OCI-LY7 (cell line): ENCODE results near the gene MYO1B. TPM values are rescaled to one million over a fixed set of nuclear protein-coding genes. Genes with fewer than 3 reads are reported as not detected.

Source experiments
- BruUV-seq: library from RNA; stranded (reverse); fragments of 400-500 nt; replicated peaks from 2 replicates; lab custom pipeline; 2021; lab: Mats Ljungman, UMichigan
- CTCF ChIA-PET: fragments of 300-600 bp; sonication (Branson Sonifier 250); formaldehyde crosslinking; loops from one replicate; lab custom pipeline; 2022; ENCODE audit warnings: antibody characterized with exemption; ENCODE audit not compliant: unreplicated experiment; lab: Charles Lee
- POLR2A ChIA-PET: fragments of 300-600 bp; sonication (Branson Sonifier 250); formaldehyde crosslinking; loops from one replicate; lab custom pipeline; 2022; ENCODE audit warnings: antibody characterized with exemption; lab: Charles Lee
- DNase-seq: peaks from one replicate; pipeline ENCODE4 v3.0.0-alpha.2; 2015; ENCODE audit warnings: low spot score
- H2AFZ ChIP-seq: fragments of 200-600 bp; sonication (generic), shearing (Covaris generic); 2 replicates; pipeline ENCODE4 v1.6.1; 2014; ENCODE audit warnings: mild to moderate bottlenecking, antibody characterized with exemption, low read length, moderate library complexity
- H3K27ac ChIP-seq: fragments of 200-600 bp; sonication (generic); 2 replicates; pipeline ENCODE4 v1.5.1; 2014; ENCODE audit warnings: mixed run types, low read depth, mild to moderate bottlenecking, moderate library complexity, low read length, inconsistent platforms; ENCODE audit not compliant: poor library complexity, severe bottlenecking
- H3K36me3 ChIP-seq: fragments of 200-600 bp; sonication (generic); 2 replicates; pipeline ENCODE4 v1.6.1; 2014; ENCODE audit warnings: mild to moderate bottlenecking, antibody characterized with exemption, low read length, moderate library complexity, mixed read lengths; ENCODE audit not compliant: insufficient read depth
- H3K4me1 ChIP-seq: fragments of 200-600 bp; sonication (generic); 2 replicates; pipeline ENCODE4 v1.5.1; 2014; ENCODE audit warnings: mild to moderate bottlenecking, low read length; ENCODE audit not compliant: insufficient read depth, poor library complexity, severe bottlenecking
- H3K4me2 ChIP-seq: fragments of 200-600 bp; sonication (generic); 2 replicates; pipeline ENCODE4 v1.6.1; 2014; ENCODE audit warnings: mild to moderate bottlenecking, low read length
- H3K4me3 ChIP-seq: fragments of 200-600 bp; sonication (generic); 2 replicates; pipeline ENCODE4 v1.5.1; 2014; ENCODE audit warnings: mild to moderate bottlenecking, low read depth, low read length; ENCODE audit not compliant: poor library complexity, severe bottlenecking
- H3K79me2 ChIP-seq: fragments of 200-600 bp; sonication (generic); 2 replicates; pipeline ENCODE4 v1.6.1; 2016; ENCODE audit warnings: low read depth, mild to moderate bottlenecking, low read length, moderate library complexity, mixed read lengths; ENCODE audit not compliant: insufficient read depth
- H3K9me2 ChIP-seq: fragments of 200-600 bp; sonication (generic); 2 replicates; pipeline ENCODE4 v1.6.1; 2016; ENCODE audit warnings: mild to moderate bottlenecking, low read length, mixed read lengths; ENCODE audit not compliant: insufficient read depth
- H3K9me3 ChIP-seq: fragments of 200-600 bp; sonication (generic); 2 replicates; pipeline ENCODE4 v1.6.1; 2014; ENCODE audit warnings: mild to moderate bottlenecking, mixed run types, low read length, mixed read lengths
- H4K20me1 ChIP-seq: fragments of 200-600 bp; sonication (generic); 2 replicates; pipeline ENCODE4 v1.6.1; 2014; ENCODE audit warnings: mild to moderate bottlenecking, antibody characterized with exemption, low read length, moderate library complexity, mixed read lengths; ENCODE audit not compliant: insufficient read depth
- EZH2phosphoT487 ChIP-seq: fragments of 200-600 bp; sonication (generic); IDR thresholded peaks from 2 replicates; pipeline ENCODE4 v1.6.1; 2018; ENCODE audit warnings: low read depth, borderline replicate concordance, mild to moderate bottlenecking, mixed run types, antibody characterized with exemption, low read length, moderate library complexity, mixed read lengths
- intact Hi-C: fragments of 100-400 bp; cut with micrococcal nuclease; formaldehyde crosslinking; loops from one replicate; pipeline ENCODE4 v1.10.0; 2022; ENCODE audit not compliant: unreplicated experiment
- total RNA-seq, 2 experiments: library from RNA; depleted of rRNA in 1 of 2; stranded (reverse); fragments of >200 nt in 1 of 2; shearing (Covaris generic) in 1 of 2; gene quantifications; 2 replicates each; pipeline ENCODE4 v1.2.3, GENCODE V29; 2014 to 2022
- TF ChIP-seq, protein P1 (sequence below): fragments of 200-600 bp; sonication (generic); conservative IDR thresholded peaks from 2 replicates; pipeline ENCODE4 v1.5.1; 2014; ENCODE audit warnings: mild to moderate bottlenecking, antibody characterized with exemption, low read length, moderate library complexity, mixed read lengths

Gene MYO1B
- total RNA-seq, 2 experiments from 2014 or later: not detected

GRCh38 chr2:191199929-191200512 is 45.2 kb upstream of the MYO1B start:
- intact Hi-C loops: no loop called here
- ChIA-PET POLR2A (no interaction called here), CTCF (no interaction called here)

GRCh38 chr2:191200910-191201309 is 44.3 kb upstream of the MYO1B start:
- POLR2A ChIA-PET: no interaction called here
- no peak overlapping the region for H2AFZ ChIP-seq
- intact Hi-C loops: no loop called here
- H3K36me3 ChIP-seq: no peaks in the 10 kb centered on the region
- no peaks in the 10 kb centered on the region for H3K79me2 ChIP-seq
- CTCF ChIA-PET: no interaction called here
- TF ChIP-seq, protein P1, sequence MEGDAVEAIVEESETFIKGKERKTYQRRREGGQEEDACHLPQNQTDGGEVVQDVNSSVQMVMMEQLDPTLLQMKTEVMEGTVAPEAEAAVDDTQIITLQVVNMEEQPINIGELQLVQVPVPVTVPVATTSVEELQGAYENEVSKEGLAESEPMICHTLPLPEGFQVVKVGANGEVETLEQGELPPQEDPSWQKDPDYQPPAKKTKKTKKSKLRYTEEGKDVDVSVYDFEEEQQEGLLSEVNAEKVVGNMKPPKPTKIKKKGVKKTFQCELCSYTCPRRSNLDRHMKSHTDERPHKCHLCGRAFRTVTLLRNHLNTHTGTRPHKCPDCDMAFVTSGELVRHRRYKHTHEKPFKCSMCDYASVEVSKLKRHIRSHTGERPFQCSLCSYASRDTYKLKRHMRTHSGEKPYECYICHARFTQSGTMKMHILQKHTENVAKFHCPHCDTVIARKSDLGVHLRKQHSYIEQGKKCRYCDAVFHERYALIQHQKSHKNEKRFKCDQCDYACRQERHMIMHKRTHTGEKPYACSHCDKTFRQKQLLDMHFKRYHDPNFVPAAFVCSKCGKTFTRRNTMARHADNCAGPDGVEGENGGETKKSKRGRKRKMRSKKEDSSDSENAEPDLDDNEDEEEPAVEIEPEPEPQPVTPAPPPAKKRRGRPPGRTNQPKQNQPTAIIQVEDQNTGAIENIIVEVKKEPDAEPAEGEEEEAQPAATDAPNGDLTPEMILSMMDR: no peak
- TF ChIP-seq EZH2phosphoT487: no peak
- no peak for DNase-seq
- no peaks in the 10 kb centered on the region for H3K9me2 ChIP-seq
- H3K9me3 ChIP-seq: no peaks in the 10 kb centered on the region
- no peak overlapping the region for H3K4me2 ChIP-seq
- no peak overlapping the region for H3K27ac ChIP-seq
- no peak overlapping the region for H3K4me3 ChIP-seq
- H3K4me1 ChIP-seq: no peaks in the 10 kb centered on the region
- BruUV-seq: no TSS peak
- no peaks in the 10 kb centered on the region for H4K20me1 ChIP-seq

More at GRCh38 chr2:191199929-191200512, 45.2 kb upstream of the MYO1B start:
- no TSS peak for BruUV-seq
- no peak overlapping the region for H3K27ac ChIP-seq
- no peaks in the 10 kb centered on the region for H3K79me2 ChIP-seq
- no peaks in the 10 kb centered on the region for H3K9me3 ChIP-seq
- no peak overlapping the region for H3K4me3 ChIP-seq
- DNase-seq: no peak
- no peak overlapping the region for H3K4me2 ChIP-seq
- H3K4me1 ChIP-seq: no peaks in the 10 kb centered on the region
- H2AFZ ChIP-seq: no peak overlapping the region
- H4K20me1 ChIP-seq: no peaks in the 10 kb centered on the region
- H3K36me3 ChIP-seq: no peaks in the 10 kb centered on the region
- TF ChIP-seq EZH2phosphoT487: no peak
- TF ChIP-seq, protein P1: no peak
- peaks cover 2% of the 10 kb centered on the region; the same call in 1 of the 2 replicates for H3K9me2 ChIP-seq

- intact Hi-C loops: no loop called here
- Histone ChIP-seq H3K4me3 (no peak overlapping the region), H3K9me3 (no peaks in the 10 kb centered on the region), H3K36me3 (no peaks in the 10 kb centered on the region), H4K20me1 (no peaks in the 10 kb centered on the region), H3K4me2 (no peak overlapping the region), H2AFZ (no peak overlapping the region), H3K79me2 (no peaks in the 10 kb centered on the region), H3K27ac (no peak overlapping the region), H3K4me1 (no peaks in the 10 kb centered on the region), H3K9me2 (no peaks in the 10 kb centered on the region)
- POLR2A ChIA-PET: interaction anchor here (0.5 kb wide), 1 partner anchor 107 kb away, joined by 3 read pairs; no protein-coding TSS in a partner anchor
- DNase-seq: no peak
- CTCF ChIA-PET: no interaction called here
- no TSS peak for BruUV-seq
- TF ChIP-seq, protein P1: no peak
- TF ChIP-seq EZH2phosphoT487: no peak
Observed at GRCh38 chr2:191202209-191202721, 42.9 kb upstream of the MYO1B start.
